Fibroblast of peridontal ligament (primary cell): ENCODE data around the gene HSPB9.
"Not testable (repeated sequence)": the region's sequence is repeated elsewhere in the genome, so short reads cannot be mapped to it uniquely, and the experiment has no call there.

Experiments
- DNase-seq: peaks from one replicate; pipeline ENCODE4 v3.0.0-alpha.2; 2010; ENCODE audit errors: extremely low read depth

The HSPB9 gene

DNA sequence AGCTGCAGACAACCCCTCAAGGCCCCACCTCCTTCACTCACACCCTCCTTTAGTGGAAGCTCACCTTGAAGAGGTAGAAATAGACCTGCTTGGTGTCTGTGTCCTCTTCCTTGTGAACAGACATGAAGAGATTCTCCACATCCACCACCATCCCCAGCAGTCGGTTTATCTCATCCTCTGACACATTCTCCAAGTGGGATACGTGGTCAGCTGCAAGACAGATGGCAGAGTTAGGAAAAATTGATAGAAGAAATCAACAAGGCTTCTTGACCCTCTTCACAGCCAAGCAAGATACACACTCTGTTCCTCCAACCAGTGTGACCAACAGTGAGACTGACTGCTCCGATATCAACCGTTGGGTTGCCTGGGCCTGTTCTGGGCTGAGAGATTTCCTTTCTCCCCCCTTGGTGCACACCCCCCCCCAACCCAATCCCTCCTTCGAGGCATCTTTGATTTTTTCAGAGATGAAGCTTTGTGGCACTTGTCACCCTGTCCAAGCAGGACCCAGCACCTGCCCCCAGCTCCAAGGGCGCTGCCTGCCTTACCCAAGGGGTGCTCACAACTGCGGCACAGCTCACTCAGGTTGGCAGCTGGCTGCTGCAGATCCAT is 2.3 kb upstream of the HSPB9 start:
- no peak for DNase-seq

DNA sequence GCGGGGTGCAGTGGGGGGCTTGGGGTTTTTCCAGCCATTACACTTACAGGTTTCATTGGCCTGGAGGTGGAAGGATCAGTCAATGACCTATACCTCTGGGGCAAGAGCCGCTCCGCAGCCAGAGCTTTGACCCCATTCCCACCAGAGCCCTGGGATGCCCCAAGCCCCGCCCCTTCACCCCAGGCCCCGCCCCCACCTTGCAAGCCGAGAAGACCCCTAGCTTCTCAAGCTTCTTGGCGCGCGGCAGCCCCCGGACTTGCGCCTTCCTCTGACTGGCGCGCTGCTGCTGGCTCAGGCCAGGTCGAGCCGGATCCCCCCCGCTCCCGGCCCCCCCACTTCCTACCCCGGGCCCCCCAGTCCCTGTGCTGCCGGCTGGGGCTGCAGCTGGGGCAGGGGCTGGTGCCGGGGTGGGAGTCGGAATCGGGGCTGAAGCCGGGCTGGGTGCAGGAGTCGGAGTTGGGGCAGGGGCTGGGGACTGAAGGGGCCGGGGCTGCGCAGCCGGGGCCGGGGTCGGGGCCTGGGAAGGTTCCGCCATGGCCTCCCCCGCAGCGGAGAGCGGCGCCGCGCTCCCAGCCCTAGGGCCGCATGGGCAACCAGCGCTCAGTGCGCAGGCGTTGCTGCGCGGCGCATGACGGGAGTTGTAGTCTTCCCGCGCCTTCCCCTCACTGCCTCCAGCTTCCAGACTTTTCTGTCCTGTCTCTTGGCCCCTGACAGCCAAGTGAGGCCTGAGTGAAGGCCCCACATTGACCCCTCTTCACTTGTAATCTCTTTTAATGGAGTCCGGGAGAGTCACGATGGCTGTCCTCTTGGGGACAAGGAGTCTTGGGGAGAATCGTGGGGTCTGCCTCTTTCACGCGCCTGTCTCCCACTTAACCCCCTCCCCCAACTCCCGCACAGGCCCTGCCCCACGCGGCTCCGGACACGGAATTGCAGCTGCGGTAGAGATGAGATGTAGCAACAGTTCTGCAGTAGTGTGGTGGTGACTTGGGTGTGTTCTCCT is 1.5 kb upstream of the HSPB9 start, which contains the start of gene KAT2A:
Gene KAT2A (minus strand): TSS at position 598 of the 1,000 bp plus-strand sequence. CDS start 63 bp downstream, at position 535.
- peak; percentile 74 for DNase-seq

DNA sequence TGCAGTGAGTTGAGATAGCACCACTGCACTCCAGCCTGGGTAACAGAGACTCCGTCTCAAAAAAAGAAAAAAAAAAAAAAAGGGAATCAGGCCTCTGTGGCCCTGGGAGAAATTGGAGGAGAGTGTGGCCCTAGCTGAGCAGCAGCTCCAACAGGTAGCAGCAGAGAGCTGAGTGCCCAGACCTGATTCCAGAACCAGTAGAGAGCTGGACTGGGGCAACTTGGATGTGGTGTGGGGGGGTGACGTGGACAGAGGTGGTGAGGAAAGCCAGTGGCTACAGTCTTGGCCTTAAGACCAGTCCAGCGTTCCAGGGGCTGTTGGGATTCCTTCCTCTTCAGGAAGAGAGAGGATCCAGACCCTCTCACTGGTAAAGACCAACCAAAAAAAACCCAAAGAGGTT is 1.7 kb downstream of the HSPB9 start:
- no peak for DNase-seq

DNA sequence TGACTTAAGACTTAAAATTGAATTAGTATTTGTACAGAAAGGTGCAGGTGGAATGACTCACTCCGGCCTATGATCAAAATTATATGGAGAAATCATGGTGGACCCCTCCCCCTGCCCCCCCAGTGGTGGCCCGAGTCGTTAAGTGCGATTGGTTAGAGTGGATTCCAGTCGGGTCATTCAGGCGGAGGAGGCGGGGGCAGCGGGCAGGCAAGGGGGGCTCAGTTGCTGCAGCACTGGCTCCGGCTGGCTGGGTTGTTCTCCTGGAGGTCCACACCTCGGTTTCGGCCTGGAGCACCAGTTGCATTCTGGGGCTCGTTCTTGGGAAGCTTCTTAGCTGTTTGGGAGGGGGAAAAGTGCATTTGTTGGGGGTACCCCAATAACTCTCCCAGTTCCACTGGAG is 3.0 kb downstream of the HSPB9 start:
- DNase-seq, result no peak

DNA sequence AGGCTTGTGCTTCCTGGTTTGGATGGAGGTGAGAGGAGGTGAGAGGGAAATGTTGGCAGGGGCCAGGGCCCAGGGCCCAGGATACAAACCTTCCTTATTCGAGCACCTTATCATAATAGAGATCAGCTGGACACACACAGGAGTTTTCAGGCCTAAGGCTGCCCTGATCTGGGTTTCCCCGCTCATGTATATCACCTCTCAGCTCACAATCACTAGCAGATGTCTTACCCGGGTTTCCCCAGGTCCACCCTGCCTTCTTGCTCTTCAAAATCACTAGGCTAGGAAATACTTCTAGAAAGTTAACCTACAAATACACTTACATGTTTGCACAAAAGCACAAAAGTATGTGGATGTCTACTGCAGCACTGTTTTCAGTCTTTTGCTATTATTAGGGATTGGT is 4.2 kb downstream of the HSPB9 start:
- DNase-seq, result no peak

DNA sequence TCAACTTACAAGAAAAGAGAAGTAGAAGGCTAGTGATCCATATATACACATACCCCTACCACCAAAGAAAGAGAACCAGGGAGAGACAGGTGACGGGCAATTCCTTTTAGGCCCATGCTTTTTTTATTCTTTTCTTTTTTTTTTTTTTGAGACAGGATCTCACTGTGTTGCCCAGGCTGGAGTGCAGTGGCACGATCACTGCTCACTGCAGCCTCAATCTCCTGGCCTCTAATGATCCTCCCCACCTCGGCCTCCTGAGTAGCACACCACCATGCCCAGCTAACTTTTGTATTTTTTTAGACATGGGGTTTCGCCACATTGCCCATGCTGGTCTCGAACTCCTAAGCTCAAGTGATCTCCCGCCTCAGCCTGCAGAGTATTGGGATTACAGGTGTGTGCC is 4.8 kb downstream of the HSPB9 start:
- DNase-seq, result no peak

DNA sequence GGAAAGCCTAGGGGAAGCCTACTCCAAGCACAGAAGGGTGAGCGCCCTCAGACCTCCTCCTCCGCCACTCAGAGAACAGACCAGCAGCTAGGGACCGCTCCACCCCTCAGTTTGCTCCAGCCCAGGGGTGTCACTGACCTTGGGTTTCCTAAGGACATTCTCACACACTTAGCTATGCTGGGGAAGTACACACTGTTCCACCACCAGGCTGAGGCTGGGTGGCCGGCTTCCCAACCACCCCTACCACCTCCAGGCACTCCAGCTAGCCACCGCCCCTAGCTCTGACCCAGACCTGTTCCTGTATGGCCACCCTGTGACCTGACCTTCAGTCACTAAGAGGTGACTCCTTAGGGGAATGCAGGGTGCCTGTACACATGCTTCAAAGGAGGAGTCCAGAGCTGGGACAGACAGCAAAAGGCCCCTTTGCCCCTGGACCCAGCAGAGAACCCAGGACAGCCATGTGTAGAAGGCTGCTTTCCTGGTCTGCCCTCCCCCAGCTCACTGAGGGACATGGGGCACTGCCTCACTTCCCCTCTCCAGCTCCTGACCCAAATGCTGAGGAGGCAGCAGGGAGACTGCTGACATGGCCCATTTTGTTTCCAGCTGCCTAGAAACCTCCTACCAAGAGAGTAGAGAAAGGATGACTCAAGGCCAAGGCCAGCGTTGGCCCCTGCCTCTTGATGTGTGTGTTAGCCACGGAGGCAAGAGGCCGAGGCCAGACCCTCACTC is 6.7 kb downstream of the HSPB9 start:
- DNase-seq, result no peak

DNA sequence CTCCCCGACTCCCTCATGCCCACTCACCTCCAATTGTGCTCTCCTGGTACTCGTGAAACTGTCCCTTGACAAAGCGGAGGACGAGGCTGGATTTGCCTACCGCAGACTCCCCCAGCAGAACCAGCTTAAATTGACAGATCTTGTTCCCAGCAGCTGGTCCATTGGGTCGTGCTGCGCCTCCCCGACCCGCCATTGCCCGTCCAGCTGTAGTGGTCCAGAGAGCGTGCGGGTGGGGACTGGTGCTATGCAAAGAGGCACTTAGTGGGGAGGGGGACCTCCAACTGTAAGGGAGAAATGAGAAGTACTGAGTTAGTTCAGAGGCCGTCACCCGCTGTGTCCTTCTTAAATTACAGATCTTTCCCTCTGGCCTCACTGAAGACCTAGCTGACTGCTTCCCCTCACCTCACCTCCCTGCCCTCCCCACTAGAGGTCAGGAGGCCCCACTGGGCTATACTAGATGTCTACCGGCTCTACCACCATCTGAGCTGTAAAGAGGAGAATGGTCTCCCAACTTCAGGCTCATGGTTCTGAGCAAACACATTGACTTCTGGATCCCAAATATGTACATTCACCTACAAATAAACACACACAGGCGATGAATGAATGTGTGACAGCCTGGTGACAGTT is 7.8 kb downstream of the HSPB9 start:
- no peak for DNase-seq

DNA sequence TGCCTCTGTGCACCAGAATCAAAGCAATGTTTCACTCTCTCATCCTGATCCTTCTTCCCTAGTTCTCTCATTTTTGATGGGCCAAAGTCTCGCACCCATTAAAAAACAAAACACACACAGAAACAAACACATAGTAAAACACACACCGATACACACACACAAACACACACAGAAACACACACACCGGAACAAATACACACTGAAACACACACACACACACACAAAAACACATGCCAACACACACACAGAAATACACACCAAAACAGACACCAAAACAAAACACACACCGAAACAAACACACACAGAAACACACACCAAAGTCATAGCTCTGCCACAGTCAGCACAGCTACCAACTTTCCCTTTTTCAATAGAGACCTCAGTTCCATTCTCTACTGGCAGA is 8.6 kb downstream of the HSPB9 start:
- no peak for DNase-seq

DNA sequence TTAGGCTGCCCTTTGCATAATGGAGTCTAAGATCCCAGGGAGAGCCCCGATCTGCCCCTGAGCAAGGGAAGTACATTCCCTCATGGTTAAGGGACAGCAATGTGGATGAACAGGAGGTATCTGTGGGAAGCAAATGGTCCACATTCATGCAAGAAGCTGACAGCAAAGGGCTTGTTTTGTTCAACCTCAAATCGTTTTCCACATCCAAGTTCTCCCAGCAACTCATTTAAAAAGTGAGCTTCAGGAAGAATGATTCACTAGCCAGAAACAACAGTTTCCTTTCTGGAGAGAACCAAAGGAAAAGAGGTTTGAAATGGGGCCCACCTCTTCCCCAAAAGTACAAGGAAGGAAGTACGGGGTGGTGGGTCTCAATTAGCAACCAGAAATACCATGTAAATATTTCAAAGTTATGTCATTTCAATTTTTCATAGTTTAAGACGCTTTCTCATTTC is 9.4 kb downstream of the HSPB9 start:
- DNase-seq, result peak; percentile 29

DNA sequence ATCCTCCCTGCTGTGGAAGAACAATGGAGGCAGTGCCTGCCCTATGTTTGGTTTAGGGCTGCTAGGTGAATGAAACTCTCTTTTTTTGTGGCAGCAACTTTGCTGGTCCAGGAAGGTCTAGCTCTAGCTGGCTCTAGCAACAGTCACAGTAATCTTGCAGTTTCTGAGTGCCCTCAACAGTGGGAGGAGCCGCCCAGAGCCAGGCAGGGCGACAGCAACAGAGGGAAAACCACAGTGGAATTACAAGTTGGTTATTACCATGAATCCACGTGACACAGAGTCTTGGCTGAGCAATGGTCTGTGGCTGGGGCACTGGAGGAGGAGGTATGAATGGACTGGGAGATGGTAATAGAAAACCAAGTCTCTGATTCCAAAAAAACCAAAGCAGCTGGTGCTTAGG is 10.3 kb downstream of the HSPB9 start:
- peak; percentile 86 for DNase-seq

DNA sequence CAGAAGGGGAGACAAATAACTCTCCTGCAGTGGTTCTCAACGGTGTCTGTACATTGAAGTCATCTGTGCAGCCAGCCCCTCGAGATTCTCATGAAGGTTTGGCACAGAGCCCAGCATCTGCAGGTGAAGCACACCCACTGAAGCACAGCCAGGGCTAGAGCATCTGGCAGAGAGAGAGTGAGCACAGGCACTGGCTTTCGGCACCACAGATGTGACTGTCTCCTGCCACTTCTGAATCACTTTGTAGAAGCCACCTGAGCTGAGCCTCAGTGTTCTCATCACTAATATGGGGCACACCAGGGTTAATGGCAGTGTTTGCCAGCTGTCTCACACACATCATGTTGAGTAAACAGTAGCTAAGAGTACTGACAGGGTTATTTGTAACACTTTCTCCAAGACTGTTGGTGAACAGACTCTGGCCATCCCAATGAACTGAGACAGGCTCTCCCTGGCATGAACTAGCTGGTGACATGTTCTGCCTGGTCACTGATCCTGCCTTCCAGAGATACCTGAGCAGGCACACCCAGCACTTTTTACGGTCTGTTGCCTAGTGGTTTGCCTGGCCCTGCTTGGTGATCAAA is 10.9 kb downstream of the HSPB9 start:
- DNase-seq, result no peak

DNA sequence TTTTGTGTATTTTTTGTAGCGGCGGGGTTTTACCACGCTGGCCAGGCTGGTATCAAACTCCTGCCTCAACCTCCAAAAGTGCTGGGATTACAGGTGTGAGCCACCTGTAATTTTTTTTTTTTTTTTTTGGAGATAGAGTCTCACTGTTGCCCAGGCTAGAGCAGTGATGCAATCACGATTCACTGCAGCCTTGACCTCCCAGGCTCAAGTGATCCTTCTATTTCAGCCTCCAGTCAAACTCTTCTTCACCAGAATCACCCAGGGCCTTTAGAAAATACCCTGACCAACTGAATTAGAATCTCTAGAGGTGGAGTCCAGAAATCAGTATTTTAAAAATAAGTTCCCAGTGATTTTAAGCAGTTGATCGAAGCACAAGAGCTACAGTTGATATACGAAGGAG is 12.5 kb downstream of the HSPB9 start:
- no peak for DNase-seq

DNA sequence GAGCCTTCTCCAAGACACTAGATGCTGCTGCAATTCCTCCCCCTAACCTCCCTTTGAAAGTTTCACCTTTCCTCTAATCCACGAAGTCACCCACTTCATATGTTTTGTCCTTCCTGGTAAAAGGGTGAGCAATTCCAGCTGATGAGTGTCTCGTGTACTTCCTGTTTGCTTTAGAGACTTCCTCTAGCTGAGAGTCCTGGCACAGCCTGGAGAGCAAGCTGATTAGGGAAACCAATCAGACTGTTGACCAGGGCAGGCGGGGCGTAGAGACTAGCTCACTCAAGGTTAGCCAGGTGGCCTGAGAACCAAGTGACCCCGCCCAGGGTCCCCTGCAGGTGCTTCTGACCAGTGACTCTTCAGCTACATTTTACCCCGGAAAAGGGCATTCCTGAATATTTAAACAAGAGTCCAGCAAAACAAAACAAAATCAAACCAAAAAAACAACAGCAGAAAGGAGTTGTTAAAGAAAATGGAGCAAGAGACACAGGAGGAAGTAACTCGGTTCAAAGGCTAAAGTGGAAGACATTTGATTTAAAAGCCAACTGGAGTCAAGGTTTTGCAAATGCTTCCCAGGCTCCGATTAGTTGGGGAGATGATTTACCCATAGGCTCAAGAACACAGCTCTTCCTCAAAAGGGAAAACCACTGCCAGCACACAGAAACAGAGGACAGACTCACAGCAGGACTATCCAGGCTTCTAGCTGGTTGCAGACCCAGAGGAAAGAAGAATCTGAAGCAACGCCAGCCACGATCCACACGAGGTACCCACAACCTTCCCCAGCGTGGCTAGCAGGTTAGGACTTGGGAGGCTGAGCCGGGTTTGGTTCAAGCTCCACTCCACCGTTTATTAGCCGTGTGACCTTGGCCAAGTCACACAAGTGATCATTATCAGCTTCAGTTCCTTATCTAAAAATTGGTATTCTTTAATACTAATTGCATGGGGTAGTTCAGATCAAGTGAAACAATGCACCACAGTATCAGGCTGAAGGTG is 13.4 kb downstream of the HSPB9 start:
- peak; percentile 19 for DNase-seq

DNA sequence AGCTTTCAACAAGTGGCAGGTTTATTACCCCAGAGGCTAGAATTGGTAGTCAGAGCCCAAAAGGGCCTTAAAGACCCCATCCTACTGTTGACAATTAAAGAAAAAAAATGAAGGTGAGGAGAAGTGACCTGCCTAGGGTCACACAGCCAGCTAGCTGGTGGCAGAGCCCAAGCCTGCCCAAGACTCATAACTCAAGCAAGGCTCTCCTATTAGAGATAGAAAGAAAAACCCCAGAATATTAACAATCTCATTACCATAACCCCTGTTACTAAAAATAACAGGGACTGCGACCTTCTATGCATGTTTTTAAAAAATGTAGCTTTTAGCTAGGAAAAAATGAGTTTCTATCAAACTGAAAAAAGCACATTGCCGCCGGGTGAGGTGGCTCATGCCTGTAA is 14.0 kb downstream of the HSPB9 start:
- no peak for DNase-seq

DNA sequence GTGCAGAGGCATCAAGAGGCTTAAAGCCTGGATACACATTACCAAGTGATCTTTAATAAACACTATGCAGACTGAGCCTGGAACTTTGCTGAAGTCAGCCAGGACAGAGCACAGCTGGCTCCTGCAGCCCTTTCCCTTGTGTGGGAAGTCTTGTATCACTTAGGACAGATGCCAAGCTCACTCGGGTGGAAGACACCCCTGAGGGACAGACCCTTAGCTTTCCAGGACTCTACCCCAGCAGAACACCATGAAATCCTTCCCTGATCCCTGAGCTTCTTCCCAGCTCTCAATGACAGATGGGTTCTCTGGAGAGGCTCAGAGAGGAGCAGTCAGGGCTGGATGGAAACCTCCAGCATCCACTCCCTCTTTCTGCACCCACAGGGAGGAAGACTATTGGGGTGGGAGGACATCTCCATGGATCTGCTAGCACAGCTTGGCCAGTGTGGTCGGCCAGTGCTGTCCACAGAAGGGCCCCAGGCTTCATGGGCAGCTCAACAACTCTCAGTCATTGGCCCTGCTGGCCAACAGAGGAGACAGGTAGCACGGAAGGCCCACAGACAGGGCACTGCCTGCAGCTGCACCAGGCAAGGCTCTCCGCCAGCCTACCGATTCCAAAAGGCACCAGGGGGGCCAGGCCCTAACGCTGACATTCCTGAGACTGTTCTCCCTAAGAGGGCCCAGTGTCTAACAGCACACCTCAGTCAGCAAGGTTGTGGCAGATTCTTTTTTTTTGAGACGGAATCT is 16.3 kb downstream of the HSPB9 start:
- DNase-seq, result no peak

DNA sequence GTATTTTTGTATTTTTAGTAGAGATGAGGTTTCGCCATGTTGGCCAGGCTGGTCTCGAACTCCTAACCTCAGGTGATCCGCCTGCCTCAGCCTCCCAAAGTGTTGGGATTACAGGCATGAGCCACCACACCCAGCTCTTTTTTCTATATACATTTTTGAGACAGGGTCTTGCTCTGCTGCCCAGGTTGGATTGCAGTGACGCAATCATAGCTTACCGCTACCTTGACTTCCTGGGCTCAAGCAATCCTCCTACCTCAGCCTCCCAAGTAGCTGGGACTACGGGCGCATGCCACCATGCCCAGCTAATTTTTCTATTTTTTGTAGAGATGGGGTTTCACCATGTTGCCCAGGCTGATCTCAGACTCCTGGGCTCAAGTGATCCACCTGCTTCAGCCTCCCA is 18.1 kb downstream of the HSPB9 start:
- not testable (repeated sequence) for DNase-seq

DNA sequence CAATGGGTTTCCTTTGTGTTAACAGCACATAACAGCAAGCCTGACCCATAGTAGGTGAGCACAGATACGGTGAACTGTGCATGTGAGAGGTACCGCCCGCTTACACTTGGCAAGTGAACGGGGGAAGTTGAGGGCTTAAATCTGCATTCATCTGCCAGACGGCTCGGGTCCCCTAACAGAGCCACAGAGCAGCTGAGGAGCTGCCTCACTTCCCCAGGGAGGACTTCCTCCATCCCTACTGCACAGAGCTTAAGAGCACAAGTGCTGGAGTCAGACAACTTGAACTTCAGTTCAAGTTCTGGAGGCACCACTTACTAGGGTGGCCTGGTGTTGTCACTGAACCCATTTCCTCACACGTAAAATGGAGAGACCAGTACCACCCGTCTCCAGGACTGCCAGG is 18.8 kb downstream of the HSPB9 start:
- DNase-seq, result no peak

DNA sequence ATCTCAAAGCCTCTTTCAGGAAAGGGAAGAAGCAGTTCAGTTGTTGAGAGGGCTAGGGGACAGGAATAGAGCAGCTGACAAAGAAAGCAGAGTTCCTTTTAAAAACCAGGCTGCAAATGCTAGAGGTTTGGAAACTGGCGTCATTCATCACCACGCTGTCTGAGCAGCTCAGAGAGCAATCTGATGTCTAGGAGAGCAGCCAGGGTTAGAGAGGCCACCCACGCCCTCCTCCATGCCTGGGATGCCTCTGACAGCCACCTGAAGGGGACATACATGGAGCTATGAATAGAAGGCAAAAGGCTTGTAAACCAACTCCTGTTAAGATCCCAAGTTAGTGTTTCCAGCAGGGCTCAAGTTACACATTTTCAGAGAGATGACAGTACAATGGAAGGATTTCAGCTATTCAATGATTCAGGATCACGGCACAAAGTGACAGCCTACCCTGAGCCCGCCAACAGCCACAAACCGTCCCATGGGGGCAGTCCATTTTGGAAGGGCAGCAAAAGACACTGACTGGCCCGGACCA is 19.8 kb downstream of the HSPB9 start:
- DNase-seq, result peak; percentile 78
